ENCODE measurements around the gene DYNC2H1. TPM values are rescaled to one million over a fixed set of nuclear protein-coding genes. Genes with fewer than 3 reads are reported as not detected.

Gene DYNC2H1
- total RNA-seq, 1 donor from 2014 or later: 22.1 TPM

- intact Hi-C loops (cut with DNase I): no loop called here
- no peak for ATAC-seq
- no peak for DNase-seq
- Histone ChIP-seq H3K4me3 (no peak overlapping the region), H3K4me1 (peaks cover 14% of the 10 kb centered on the region), H3K9me3 (no peaks in the 10 kb centered on the region), H3K27ac (no peak overlapping the region), H3K36me3 (peaks cover 28% of the 10 kb centered on the region), H3K27me3 (ENCODE audit: low read depth) (no peaks in the 10 kb centered on the region)
- no peak for TF ChIP-seq CTCF (IDR thresholded peaks at IDR 0.05)
These were observed 23.4 kb upstream of the DYNC2H1 start for GRCh38 chr11:103085758-103086365.

GRCh38 chr11:103086461-103086860 lies 22.8 kb upstream of the DYNC2H1 start:
- H3K9me3 ChIP-seq: no peaks in the 10 kb centered on the region
- no peak for TF ChIP-seq CTCF (IDR thresholded peaks at IDR 0.05)
- peaks cover 17% of the 10 kb centered on the region for H3K4me1 ChIP-seq
- H3K36me3 ChIP-seq: peaks cover 25% of the 10 kb centered on the region
- no peaks in the 10 kb centered on the region for H3K27me3 ChIP-seq (ENCODE audit: low read depth)
- no peak for DNase-seq
- ATAC-seq: no peak
- intact Hi-C loops (cut with DNase I): no loop called here
- no peak overlapping the region for H3K4me3 ChIP-seq
- H3K27ac ChIP-seq: no peak overlapping the region

- Histone ChIP-seq H3K4me1 (peaks cover 17% of the 10 kb centered on the region), H3K27me3 (ENCODE audit: low read depth) (peaks cover 4% of the 10 kb centered on the region), H3K27ac (peak overlapping the region; percentile 87), H3K9me3 (no peaks in the 10 kb centered on the region), H3K4me3 (peak overlapping the region; percentile 92), H3K36me3 (no peaks in the 10 kb centered on the region)
- DNase-seq: peak; percentile 71
- peak; percentile 69 to 82 for ATAC-seq
- no peak for TF ChIP-seq CTCF (IDR thresholded peaks at IDR 0.05)
- intact Hi-C loops (cut with DNase I): no loop called here
These were observed 18.0 kb upstream of the DYNC2H1 start for GRCh38 chr11:103091064-103091800.

GRCh38 chr11:103091801-103092524 lies 17.3 kb upstream of the DYNC2H1 start, which contains the start of gene DCUN1D5:
Gene DCUN1D5 (minus strand): TSS chr11:103092160. CDS start chr11:103091872, 288 bp downstream.
- DNase-seq: peak; percentile 97
- peaks cover 17% of the 10 kb centered on the region for H3K4me1 ChIP-seq
- peaks cover 5% of the 10 kb centered on the region for H3K27me3 ChIP-seq (ENCODE audit: low read depth)
- H3K9me3 ChIP-seq: no peaks in the 10 kb centered on the region
- no peaks in the 10 kb centered on the region for H3K36me3 ChIP-seq
- peak; percentile 100 for ATAC-seq
- peak within 1 kb of the TSS; percentile 87 for H3K27ac ChIP-seq
- peak within 1 kb of the TSS; percentile 92 for H3K4me3 ChIP-seq
- intact Hi-C loops (cut with DNase I): no loop called here
- TF ChIP-seq CTCF (IDR thresholded peaks at IDR 0.05): no peak

GRCh38 chr11:103097279-103097678 lies 11.9 kb upstream of the DYNC2H1 start:
- H3K4me1 ChIP-seq: no peaks in the 10 kb centered on the region
- DNase-seq (no peak), ATAC-seq (no peak)
- TF ChIP-seq CTCF (IDR thresholded peaks at IDR 0.05): no peak
- H3K36me3 ChIP-seq: no peaks in the 10 kb centered on the region
- H3K4me3 ChIP-seq: no peak overlapping the region
- no peak overlapping the region for H3K27ac ChIP-seq
- no peaks in the 10 kb centered on the region for H3K9me3 ChIP-seq
- peaks cover 5% of the 10 kb centered on the region for H3K27me3 ChIP-seq (ENCODE audit: low read depth)
- intact Hi-C loops (cut with DNase I): no loop called here

Data from lower lobe of right lung (tissue), 2 donors.